CD14-positive monocyte (primary cell): Measurements from ENCODE around the gene ATP13A3. TPM values are rescaled to one million over a fixed set of nuclear protein-coding genes. Genes with fewer than 3 reads are reported as not detected.
A peak's percentile ranks its signal among the peaks of the same experiment; 100 is the strongest.

ENCODE experiments used
- DNase-seq, 3 donors: peaks; one replicate each; pipeline ENCODE4 v3.0.0-alpha.2; 2011 to 2022
- H2AFZ ChIP-seq: 2 replicates; pipeline ENCODE4 v1.6.0; 2012; ENCODE audit warnings: mild to moderate bottlenecking, low read depth, low read length, inconsistent platforms; ENCODE audit not compliant: insufficient read depth, poor library complexity, severe bottlenecking
- H3K27ac ChIP-seq, 2 donors: 1 replicate in 1 of 2; 2 replicates in 1 of 2; pipeline ENCODE4 v1.5.1; 2012 to 2013; ENCODE audit warnings: low read length in 2 of 2, control low read depth in 1 of 2, inconsistent platforms in 1 of 2, low read depth in 1 of 2, mild to moderate bottlenecking in 1 of 2
- H3K27me3 ChIP-seq, 2 donors: one replicate each; pipeline versions ENCODE4 v1.6.0 to v1.6.1; 2011 to 2013; ENCODE audit warnings: low read length in 2 of 2; ENCODE audit not compliant: control insufficient read depth in 2 of 2, insufficient read depth in 2 of 2
- H3K36me3 ChIP-seq, 2 donors: replicated peaks in 1 of 2; 1 replicate in 1 of 2; 2 replicates in 1 of 2; pipeline versions ENCODE4 v1.5.1 to v1.6.1; 2012 to 2013; ENCODE audit warnings: low read length in 2 of 2, control low read depth in 1 of 2, inconsistent platforms in 1 of 2, mild to moderate bottlenecking in 1 of 2; ENCODE audit not compliant: insufficient read depth in 2 of 2, control insufficient read depth in 1 of 2
- H3K4me1 ChIP-seq, 2 donors: 1 replicate in 1 of 2; 2 replicates in 1 of 2; pipeline versions ENCODE4 v1.5.1 to v1.6.1; 2012 to 2013; ENCODE audit warnings: low read length in 2 of 2, control low read depth in 1 of 2, inconsistent platforms in 1 of 2, mild to moderate bottlenecking in 1 of 2, moderate library complexity in 1 of 2; ENCODE audit not compliant: insufficient read depth in 2 of 2, control insufficient read depth in 1 of 2
- H3K4me2 ChIP-seq: replicated peaks from 2 replicates; pipeline ENCODE3; 2012; ENCODE audit warnings: low read length, moderate library complexity, mild to moderate bottlenecking; ENCODE audit not compliant: poor library complexity, severe bottlenecking; ENCODE audit errors: extremely low read depth
- H3K4me3 ChIP-seq, 3 experiments: fragments of 200-600 bp in 1 of 3; sonication (generic) in 1 of 3; replicated peaks in 1 of 3; 1 replicate in 2 of 3; 2 replicates in 1 of 3; pipeline ENCODE4 v1.5.1; 2011 to 2013; ENCODE audit warnings: low read length in 3 of 3, mild to moderate bottlenecking in 3 of 3, control low read depth in 2 of 3, low read depth in 2 of 3, inconsistent platforms in 1 of 3, moderate library complexity in 1 of 3
- H3K79me2 ChIP-seq: 2 replicates; pipeline ENCODE4 v1.6.0; 2012; ENCODE audit warnings: mild to moderate bottlenecking, control low read depth, inconsistent platforms, low read length, moderate library complexity; ENCODE audit not compliant: insufficient read depth
- H3K9ac ChIP-seq: 2 replicates; pipeline ENCODE4 v1.6.0; 2017; ENCODE audit warnings: low read length, mild to moderate bottlenecking; ENCODE audit not compliant: insufficient read depth, poor library complexity, severe bottlenecking
- H3K9me3 ChIP-seq, 2 donors: replicated peaks in 1 of 2; 1 replicate in 1 of 2; 2 replicates in 1 of 2; pipeline versions ENCODE4 v1.5.1 to v1.6.1; 2012 to 2013; ENCODE audit warnings: low read length in 2 of 2, control low read depth in 1 of 2; ENCODE audit not compliant: control insufficient read depth in 1 of 2, insufficient read depth in 1 of 2
- H4K20me1 ChIP-seq: 2 replicates; pipeline ENCODE4 v1.6.0; 2012; ENCODE audit warnings: mild to moderate bottlenecking, low read length, control low read depth, moderate library complexity; ENCODE audit not compliant: insufficient read depth
- H3K27ac Mint-ChIP-seq, 7 donors: one replicate each; pipeline ENCODE4 v1.8.0; 2020; ENCODE audit warnings: mild to moderate bottlenecking in 7 of 7, mixed read lengths in 7 of 7, moderate library complexity in 6 of 7, inconsistent platforms in 2 of 7
- H3K27me3 Mint-ChIP-seq, 3 donors: one replicate each; pipeline ENCODE4 v1.8.0; 2021 to 2022; ENCODE audit warnings: low read depth in 3 of 3, mild to moderate bottlenecking in 3 of 3, mixed read lengths in 3 of 3, moderate library complexity in 3 of 3, inconsistent platforms in 1 of 3
- H3K36me3 Mint-ChIP-seq, 2 donors: one replicate each; pipeline ENCODE4 v1.8.0; 2020; ENCODE audit warnings: mixed read lengths in 2 of 2, inconsistent platforms in 1 of 2, mild to moderate bottlenecking in 1 of 2
- H3K4me1 Mint-ChIP-seq: one replicate; pipeline ENCODE4 v1.8.0; 2020; ENCODE audit warnings: mild to moderate bottlenecking, mixed read lengths
- H3K4me3 Mint-ChIP-seq, 2 donors: one replicate each; pipeline ENCODE4 v1.8.0; 2020; ENCODE audit warnings: mild to moderate bottlenecking in 2 of 2, mixed read lengths in 2 of 2, moderate library complexity in 1 of 2
- H3K9me3 Mint-ChIP-seq, 7 donors: one replicate each; pipeline ENCODE4 v1.8.0; 2020 to 2022; ENCODE audit warnings: mixed read lengths in 7 of 7, mild to moderate bottlenecking in 6 of 7, moderate library complexity in 6 of 7, inconsistent platforms in 2 of 7
- WGBS: methylation state at CpG from one replicate; pipeline ENCODE4 v1.1.5; 2013; ENCODE audit warnings: missing lambda C conversion rate; ENCODE audit not compliant: insufficient coverage; 5-methylcytosine and 5-hydroxymethylcytosine counted together
- intact Hi-C, 2 donors: fragments of 100-400 bp; cut with micrococcal nuclease; formaldehyde crosslinking; loops; one replicate each; pipeline versions ENCODE4 v1.15.0 to v1.15.1; 2023
- polyA plus RNA-seq, 3 donors: library from polyadenylated mRNA; depleted of rRNA in 1 of 3; unstranded in 2 of 3; stranded (reverse) in 1 of 3; fragments of 300-500 nt in 2 of 3; fragments of >200 nt in 1 of 3; fragmentation: Illumina TruSeq in 2 of 3; gene quantifications; 1 replicate in 2 of 3; 2 replicates in 1 of 3; pipeline ENCODE4 v1.2.3, GENCODE V29; 2012 to 2021
- TF ChIP-seq, protein P1 (sequence below): fragments of 200-600 bp; IDR thresholded peaks from one replicate; pipeline ENCODE4 v1.8.0; 2022; ENCODE audit warnings: antibody characterized with exemption, mild to moderate bottlenecking

ATP13A3 gene
- polyA plus RNA-seq, 3 donors: 4.7 to 19.5 (median 5.2) TPM

DNA sequence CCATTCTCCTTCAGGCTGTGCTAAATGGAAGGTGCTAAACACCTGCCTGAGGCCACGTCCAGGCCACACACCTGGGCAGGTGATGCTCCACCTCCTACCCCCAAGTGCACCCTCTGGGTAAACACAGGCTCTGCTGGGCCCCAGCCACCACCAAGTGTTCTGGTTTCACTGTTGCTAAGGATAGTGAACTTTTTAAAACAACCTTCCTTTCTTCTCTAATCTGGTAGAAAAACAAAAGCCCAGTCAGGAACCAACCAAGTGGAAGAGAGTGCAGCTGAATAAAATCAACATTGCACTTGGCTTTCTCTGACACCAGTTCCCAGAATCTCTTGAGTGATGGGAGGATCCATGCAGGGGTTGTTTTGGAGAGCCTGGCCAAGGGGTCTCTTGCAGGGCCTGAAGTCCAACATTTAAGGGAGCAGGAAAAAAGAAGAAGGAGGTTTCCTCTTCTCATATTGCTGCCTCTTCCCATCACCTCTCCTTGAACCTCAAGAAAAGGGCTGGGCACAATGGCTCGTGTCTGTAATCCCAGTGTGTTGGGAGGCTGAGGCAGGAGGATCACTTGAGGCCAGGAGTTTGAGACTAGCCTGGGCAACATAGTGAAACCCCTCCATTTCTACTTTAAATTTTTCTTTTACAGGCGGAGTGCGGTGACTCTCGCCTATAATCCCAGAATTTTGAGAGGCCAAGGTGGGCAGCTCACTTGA lies 26.2 kb upstream of the ATP13A3 start:
- Histone ChIP-seq H3K9ac (no peak overlapping the region), H3K4me1 (peaks cover 13% of the 10 kb centered on the region in 2 donors), H4K20me1 (no peaks in the 10 kb centered on the region), H3K4me2 (no peak overlapping the region), H3K36me3 (no peaks in the 10 kb centered on the region), H3K27me3 (no peaks in the 10 kb centered on the region), H3K27ac (no peak overlapping the region), H3K9me3 (no peaks in the 10 kb centered on the region), H3K79me2 (no peaks in the 10 kb centered on the region), H3K4me3 (no peak overlapping the region), H2AFZ (no peak overlapping the region)
- Mint-ChIP-seq H3K27ac (no peak overlapping the region), H3K36me3 (no peaks in the 10 kb centered on the region), H3K9me3 (no peaks in the 10 kb centered on the region), H3K4me1 (peaks cover 14% of the 10 kb centered on the region), H3K27me3 (peaks cover 0 to 10% (median 3%) of the 10 kb centered on the region in 3 donors), H3K4me3 (no peak overlapping the region)
- TF ChIP-seq, protein P1, sequence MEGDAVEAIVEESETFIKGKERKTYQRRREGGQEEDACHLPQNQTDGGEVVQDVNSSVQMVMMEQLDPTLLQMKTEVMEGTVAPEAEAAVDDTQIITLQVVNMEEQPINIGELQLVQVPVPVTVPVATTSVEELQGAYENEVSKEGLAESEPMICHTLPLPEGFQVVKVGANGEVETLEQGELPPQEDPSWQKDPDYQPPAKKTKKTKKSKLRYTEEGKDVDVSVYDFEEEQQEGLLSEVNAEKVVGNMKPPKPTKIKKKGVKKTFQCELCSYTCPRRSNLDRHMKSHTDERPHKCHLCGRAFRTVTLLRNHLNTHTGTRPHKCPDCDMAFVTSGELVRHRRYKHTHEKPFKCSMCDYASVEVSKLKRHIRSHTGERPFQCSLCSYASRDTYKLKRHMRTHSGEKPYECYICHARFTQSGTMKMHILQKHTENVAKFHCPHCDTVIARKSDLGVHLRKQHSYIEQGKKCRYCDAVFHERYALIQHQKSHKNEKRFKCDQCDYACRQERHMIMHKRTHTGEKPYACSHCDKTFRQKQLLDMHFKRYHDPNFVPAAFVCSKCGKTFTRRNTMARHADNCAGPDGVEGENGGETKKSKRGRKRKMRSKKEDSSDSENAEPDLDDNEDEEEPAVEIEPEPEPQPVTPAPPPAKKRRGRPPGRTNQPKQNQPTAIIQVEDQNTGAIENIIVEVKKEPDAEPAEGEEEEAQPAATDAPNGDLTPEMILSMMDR: no peak
- intact Hi-C loops: no loop called here
- no peak for DNase-seq
- WGBS: 92% methylated on average over 4 of the region's 5 CpGs

DNA sequence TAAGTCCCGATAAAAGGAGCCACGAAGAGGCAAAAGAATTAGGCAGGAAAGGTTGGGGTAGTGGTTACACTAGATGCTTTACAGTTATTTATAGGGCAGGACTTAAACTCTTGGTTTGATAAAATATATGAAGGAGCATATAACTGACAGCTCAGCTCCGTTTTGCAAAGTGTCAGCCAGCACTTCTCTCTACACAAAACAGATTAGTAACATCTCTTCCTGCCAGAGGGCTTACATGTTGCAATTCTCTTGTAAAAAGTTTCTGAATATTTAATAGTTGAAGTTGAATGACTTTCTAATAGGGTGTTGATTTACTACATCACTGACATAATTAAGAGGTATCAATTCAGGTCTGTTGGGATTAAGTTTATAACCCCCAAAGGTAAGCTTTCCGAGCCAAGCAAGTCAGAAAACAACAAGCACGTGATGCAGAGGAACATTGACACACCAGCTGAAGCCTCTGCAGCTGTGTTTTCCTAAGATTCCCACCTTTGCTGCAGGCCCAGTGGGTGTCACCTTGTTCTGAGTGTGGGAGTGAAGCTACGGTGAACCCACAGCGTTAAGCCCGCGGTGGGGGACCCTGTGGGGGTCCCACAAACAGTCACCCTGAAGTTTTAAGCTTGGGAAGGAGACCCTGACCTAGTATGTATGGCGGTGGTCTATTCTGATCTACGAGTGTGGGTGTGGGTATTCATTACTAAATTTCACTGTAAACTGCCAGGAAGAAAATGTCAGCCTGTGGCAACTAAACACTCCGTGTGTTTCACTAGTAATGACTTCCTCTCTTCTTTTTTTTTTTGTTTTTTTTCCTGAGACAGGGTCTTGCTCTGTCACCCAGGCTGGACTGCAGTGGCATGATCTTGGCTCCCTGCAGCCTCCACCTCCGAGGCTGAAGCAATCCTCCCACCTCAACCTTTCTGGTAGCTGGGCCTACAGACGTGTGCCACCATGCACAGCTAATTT lies 22.0 kb upstream of the ATP13A3 start:
- Histone ChIP-seq H3K36me3 (no peaks in the 10 kb centered on the region), H3K9ac (peak overlapping the region; percentile 29), H3K4me1 (peaks cover 18 to 21% of the 10 kb centered on the region in 2 donors), H3K4me2 (peak overlapping the region; percentile 38), H2AFZ (peak overlapping the region; percentile 72), H4K20me1 (no peaks in the 10 kb centered on the region), H3K27ac (peak overlapping the region; percentile 37 to 78), H3K27me3 (no peaks in the 10 kb centered on the region), H3K79me2 (no peaks in the 10 kb centered on the region), H3K4me3 (peak overlapping the region in 1 of 3 experiments; percentile 44), H3K9me3 (no peaks in the 10 kb centered on the region)
- intact Hi-C loops: loop anchor here in 1 of 2 donors (2.0 kb wide), 1 partner anchor 16 kb away; no protein-coding TSS in a partner anchor
- Mint-ChIP-seq H3K4me1 (peaks cover 21% of the 10 kb centered on the region), H3K9me3 (no peaks in the 10 kb centered on the region), H3K4me3 (peak overlapping the region; percentile 24 to 47), H3K27ac (peak overlapping the region; percentile 68 to 90 (median 85)), H3K27me3 (peaks cover 0 to 6% (median 3%) of the 10 kb centered on the region in 3 donors), H3K36me3 (peaks cover 0 to 8% of the 10 kb centered on the region in 2 donors)
- WGBS: 63% methylated on average over 6 of the region's 14 CpGs
- DNase-seq: peak in 2 of 3 donors; percentile 41 to 57
- TF ChIP-seq, protein P1: no peak
